Fibroblast of lung (primary cell): ENCODE data around the gene NKPD1. TPM values are rescaled to one million over a fixed set of nuclear protein-coding genes. Genes with fewer than 3 reads are reported as not detected.

Experiments
- DNase-seq, 2 donors: peaks; one replicate each; pipeline versions ENCODE4 v3.0.0 to v3.0.0-alpha.2; 2010; ENCODE audit warnings: low read depth in 2 of 2
- H2AFZ ChIP-seq: 2 replicates; pipeline ENCODE4 v1.5.1; 2012; ENCODE audit warnings: low read length, control low read depth, inconsistent platforms
- H3K27ac ChIP-seq: 2 replicates; pipeline ENCODE4 v1.5.1; 2011; ENCODE audit warnings: low read length, control low read depth; ENCODE audit not compliant: insufficient read depth
- H3K27me3 ChIP-seq: 2 replicates; pipeline ENCODE4 v1.5.1; 2011; ENCODE audit warnings: mild to moderate bottlenecking, low read length; ENCODE audit not compliant: control insufficient read depth, insufficient read depth
- H3K36me3 ChIP-seq: 2 replicates; pipeline ENCODE4 v1.5.1; 2011; ENCODE audit warnings: low read length; ENCODE audit not compliant: control insufficient read depth, insufficient read depth
- H3K4me1 ChIP-seq: 2 replicates; pipeline ENCODE4 v1.5.1; 2011; ENCODE audit warnings: low read length; ENCODE audit not compliant: control insufficient read depth, insufficient read depth; ENCODE audit errors: extremely low read depth
- H3K4me2 ChIP-seq: 2 replicates; pipeline ENCODE4 v1.5.1; 2011; ENCODE audit warnings: low read length, control low read depth; ENCODE audit not compliant: insufficient read depth; ENCODE audit errors: extremely low read depth
- H3K4me3 ChIP-seq, 4 experiments: fragments of 200-600 bp in 1 of 4; sonication (generic) in 1 of 4; replicated peaks in 1 of 4; 2 replicates each; pipeline ENCODE4 v1.5.1; 2011 to 2016; ENCODE audit warnings: low read length in 4 of 4, low read depth in 3 of 4, mild to moderate bottlenecking in 3 of 4, control low read depth in 2 of 4, inconsistent platforms in 1 of 4, mixed read lengths in 1 of 4; ENCODE audit not compliant: insufficient read depth in 1 of 4; ENCODE audit errors: control extremely low read depth in 1 of 4
- H3K79me2 ChIP-seq: 2 replicates; pipeline ENCODE4 v1.5.1; 2012; ENCODE audit warnings: mild to moderate bottlenecking, low read length, inconsistent platforms; ENCODE audit not compliant: control insufficient read depth, insufficient read depth
- H3K9ac ChIP-seq: 2 replicates; pipeline ENCODE4 v1.5.1; 2011; ENCODE audit warnings: mild to moderate bottlenecking, low read length, control low read depth; ENCODE audit not compliant: insufficient read depth
- H3K9me3 ChIP-seq: 2 replicates; pipeline ENCODE4 v1.5.1; 2012; ENCODE audit warnings: low read depth, low read length; ENCODE audit not compliant: control insufficient read depth, insufficient read depth
- H4K20me1 ChIP-seq: 2 replicates; pipeline ENCODE4 v1.5.1; 2011; ENCODE audit warnings: low read length; ENCODE audit not compliant: control insufficient read depth, insufficient read depth; ENCODE audit errors: extremely low read depth
- EZH2 ChIP-seq: IDR thresholded peaks from 2 replicates; pipeline ENCODE4 v1.5.1; 2012; ENCODE audit warnings: low read length, control low read depth, mild to moderate bottlenecking; ENCODE audit errors: missing control alignments
- polyA plus RNA-seq, 2 donors: library from polyadenylated mRNA; depleted of rRNA in 1 of 2; stranded (reverse) in 1 of 2; unstranded in 1 of 2; fragments of >200 nt; gene quantifications; 2 replicates each; pipeline ENCODE4 v1.2.1, GENCODE V29; 2011 to 2012; ENCODE audit warnings: missing spikeins in 1 of 2
- total RNA-seq: library from RNA; depleted of rRNA; stranded (reverse); fragments of >200 nt; gene quantifications from 2 replicates; pipeline ENCODE4 v1.2.1, GENCODE V29; 2014
- TF ChIP-seq, protein P1 (sequence below), 2 donors: IDR thresholded peaks in 1 of 2; conservative IDR thresholded peaks in 1 of 2; 1 replicate in 1 of 2; 2 replicates in 1 of 2; pipeline ENCODE4 v1.5.1; 2011 to 2012; ENCODE audit warnings: low read length in 2 of 2, control low read depth in 1 of 2, inconsistent platforms in 1 of 2, low read depth in 1 of 2, mild to moderate bottlenecking in 1 of 2

Gene NKPD1
- total and polyA plus RNA-seq, 2 donors (not counting 1 experiment from before 2014, with no cell fraction given): 0.17 TPM; not detected in 1

DNA sequence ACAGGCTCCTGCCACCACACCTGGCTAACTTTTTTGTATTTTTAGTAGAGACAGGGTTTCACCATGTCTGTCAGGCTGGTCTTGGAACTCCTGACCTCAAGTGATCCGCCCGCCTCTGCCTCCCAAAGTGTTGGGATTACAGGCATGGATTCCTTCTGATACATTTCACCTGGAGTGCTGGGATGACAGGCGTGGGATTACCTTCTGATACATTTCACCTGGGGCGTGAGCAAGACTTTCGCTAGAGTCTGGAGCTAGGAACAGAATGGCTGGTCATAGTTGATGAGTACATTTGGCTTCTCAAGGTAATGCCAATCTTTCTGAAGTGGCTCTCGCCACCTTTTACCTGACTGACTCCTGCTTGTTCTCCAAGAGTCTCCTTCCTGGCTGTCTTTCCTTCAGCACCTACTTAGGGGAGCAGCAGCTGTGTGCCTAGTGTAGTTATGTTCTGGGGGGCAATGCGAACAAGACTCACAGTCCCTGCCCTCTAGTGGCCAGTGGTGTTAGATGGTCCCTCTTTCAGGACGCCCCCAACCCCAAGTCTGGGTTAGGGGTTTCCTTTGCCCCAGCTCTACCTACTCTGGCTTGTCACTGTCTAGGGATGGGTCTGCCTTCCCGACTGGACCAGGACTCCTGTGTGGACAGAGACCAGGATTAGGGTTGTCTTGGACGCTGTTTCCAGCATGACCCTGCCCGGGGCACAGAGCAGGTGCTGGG is 48.5 kb downstream of the NKPD1 start:
- H3K4me1 ChIP-seq: no peaks in the 10 kb centered on the region
- TF ChIP-seq EZH2: no peak
- TF ChIP-seq, protein P1, sequence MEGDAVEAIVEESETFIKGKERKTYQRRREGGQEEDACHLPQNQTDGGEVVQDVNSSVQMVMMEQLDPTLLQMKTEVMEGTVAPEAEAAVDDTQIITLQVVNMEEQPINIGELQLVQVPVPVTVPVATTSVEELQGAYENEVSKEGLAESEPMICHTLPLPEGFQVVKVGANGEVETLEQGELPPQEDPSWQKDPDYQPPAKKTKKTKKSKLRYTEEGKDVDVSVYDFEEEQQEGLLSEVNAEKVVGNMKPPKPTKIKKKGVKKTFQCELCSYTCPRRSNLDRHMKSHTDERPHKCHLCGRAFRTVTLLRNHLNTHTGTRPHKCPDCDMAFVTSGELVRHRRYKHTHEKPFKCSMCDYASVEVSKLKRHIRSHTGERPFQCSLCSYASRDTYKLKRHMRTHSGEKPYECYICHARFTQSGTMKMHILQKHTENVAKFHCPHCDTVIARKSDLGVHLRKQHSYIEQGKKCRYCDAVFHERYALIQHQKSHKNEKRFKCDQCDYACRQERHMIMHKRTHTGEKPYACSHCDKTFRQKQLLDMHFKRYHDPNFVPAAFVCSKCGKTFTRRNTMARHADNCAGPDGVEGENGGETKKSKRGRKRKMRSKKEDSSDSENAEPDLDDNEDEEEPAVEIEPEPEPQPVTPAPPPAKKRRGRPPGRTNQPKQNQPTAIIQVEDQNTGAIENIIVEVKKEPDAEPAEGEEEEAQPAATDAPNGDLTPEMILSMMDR (conservative IDR thresholded peaks at IDR 0.05 in 1 of 2, IDR thresholded peaks at IDR 0.05 in 1 of 2; ENCODE audit: low read depth in 1 of 2, low read length in 2 of 2): no peak
- H4K20me1 ChIP-seq: no peaks in the 10 kb centered on the region
- no peak overlapping the region for H3K4me2 ChIP-seq
- no peak overlapping the region for H3K27ac ChIP-seq
- H3K27me3 ChIP-seq: no peaks in the 10 kb centered on the region
- peaks cover 79% of the 10 kb centered on the region for H3K79me2 ChIP-seq
- no peaks in the 10 kb centered on the region for H3K36me3 ChIP-seq
- no peak overlapping the region for H2AFZ ChIP-seq
- no peak overlapping the region for H3K4me3 ChIP-seq
- H3K9ac ChIP-seq: no peak overlapping the region
- H3K9me3 ChIP-seq: no peaks in the 10 kb centered on the region
- DNase-seq: no peak

Other genes starting within 250 kb of the NKPD1 start
- 2.3 and 8.0 TPM in 2 replicates for gene APOC1, start 246.4 kb downstream of the NKPD1 start, total RNA-seq
- gene APOC1, start 246.4 kb downstream of the NKPD1 start, polyA plus RNA-seq: 1.3 and 2.6 TPM in 2 replicates
- gene APOC4, start 218.7 kb downstream of the NKPD1 start, total RNA-seq: not detected in 2 replicates
- gene APOC4, start 218.7 kb downstream of the NKPD1 start, polyA plus RNA-seq: not detected in 2 replicates
- gene APOC2, start 214.9 kb downstream of the NKPD1 start, total RNA-seq: not detected in 2 replicates
- not detected in 2 replicates for gene APOC2, start 214.9 kb downstream of the NKPD1 start, polyA plus RNA-seq
- gene CLPTM1, start 205.6 kb downstream of the NKPD1 start, total RNA-seq: 34.7 and 46.7 TPM in 2 replicates
- gene CLPTM1, start 205.6 kb downstream of the NKPD1 start, polyA plus RNA-seq: 54.4 and 86.0 TPM in 2 replicates
- gene RELB, start 159.5 kb downstream of the NKPD1 start, total RNA-seq: 9.2 and 11.7 TPM in 2 replicates
- gene RELB, start 159.5 kb downstream of the NKPD1 start, polyA plus RNA-seq: 2.0 and 2.3 TPM in 2 replicates
- gene CLASRP, start 121.9 kb downstream of the NKPD1 start, total RNA-seq: 12.1 and 15.7 TPM in 2 replicates
- gene CLASRP, start 121.9 kb downstream of the NKPD1 start, polyA plus RNA-seq: 12.1 and 17.9 TPM in 2 replicates
- gene ZNF296, start 84.5 kb downstream of the NKPD1 start, total RNA-seq: not detected in 2 replicates
- 0.03 and 0.08 TPM in 2 replicates for gene ZNF296, start 84.5 kb downstream of the NKPD1 start, polyA plus RNA-seq
- 12.3 and 15.7 TPM in 2 replicates for gene GEMIN7, start 81.7 kb downstream of the NKPD1 start, total RNA-seq
- gene GEMIN7, start 81.7 kb downstream of the NKPD1 start, polyA plus RNA-seq: 18.0 and 19.0 TPM in 2 replicates
- 34.4 and 36.0 TPM in 2 replicates for gene PPP1R37, start 67.8 kb downstream of the NKPD1 start, total RNA-seq
- gene PPP1R37, start 67.8 kb downstream of the NKPD1 start, polyA plus RNA-seq: 11.3 and 12.3 TPM in 2 replicates
- gene TRAPPC6A, start 17.3 kb upstream of the NKPD1 start, total RNA-seq: 15.9 and 20.0 TPM in 2 replicates
- 4.5 and 9.3 TPM in 2 replicates for gene TRAPPC6A, start 17.3 kb upstream of the NKPD1 start, polyA plus RNA-seq
- gene BLOC1S3, start 17.8 kb upstream of the NKPD1 start, total RNA-seq: 2.6 and 3.8 TPM in 2 replicates
- 5.2 and 5.6 TPM in 2 replicates for gene BLOC1S3, start 17.8 kb upstream of the NKPD1 start, polyA plus RNA-seq
- under 0.01 TPM in 1 of 2 replicates, not detected in the other for gene EXOC3L2, start 84.4 kb upstream of the NKPD1 start, total RNA-seq
- gene EXOC3L2, start 84.4 kb upstream of the NKPD1 start, polyA plus RNA-seq: not detected in 2 replicates
- 7.4 and 8.9 TPM in 2 replicates for gene MARK4, start 90.3 kb upstream of the NKPD1 start, total RNA-seq
- 14.1 and 19.5 TPM in 2 replicates for gene MARK4, start 90.3 kb upstream of the NKPD1 start, polyA plus RNA-seq
- gene CKM, start 161.9 kb upstream of the NKPD1 start, total RNA-seq: not detected in 2 replicates
- gene CKM, start 161.9 kb upstream of the NKPD1 start, polyA plus RNA-seq: 0.03 TPM in 1 of 2 replicates, not detected in the other
- gene KLC3, start 179.8 kb upstream of the NKPD1 start, total RNA-seq: 0.17 TPM in 1 of 2 replicates, not detected in the other
- 0.09 TPM in 1 of 2 replicates, not detected in the other for gene KLC3, start 179.8 kb upstream of the NKPD1 start, polyA plus RNA-seq
- gene ERCC2, start 209.6 kb upstream of the NKPD1 start, total RNA-seq: 16.7 and 21.6 TPM in 2 replicates
- gene ERCC2, start 209.6 kb upstream of the NKPD1 start, polyA plus RNA-seq: 51.6 and 57.1 TPM in 2 replicates
- gene PPP1R13L, start 244.1 kb upstream of the NKPD1 start, total RNA-seq: 1.5 and 3.0 TPM in 2 replicates
- gene PPP1R13L, start 244.1 kb upstream of the NKPD1 start, polyA plus RNA-seq: 1.2 and 5.8 TPM in 2 replicates
- gene POLR1G, start 245.7 kb upstream of the NKPD1 start, total RNA-seq: 3.6 and 5.4 TPM in 2 replicates
- gene POLR1G, start 245.7 kb upstream of the NKPD1 start, polyA plus RNA-seq: 4.7 and 5.3 TPM in 2 replicates